SU-DHL-6 (cell line): ENCODE measurements around the gene AGTPBP1.

Experiments used
- H2AFZ ChIP-seq: fragments of 200-600 bp; sonication (generic); 2 replicates; pipeline ENCODE4 v1.6.1; 2014; ENCODE audit warnings: low read depth, mild to moderate bottlenecking, moderate library complexity, mixed read lengths, antibody characterized with exemption, low read length; ENCODE audit not compliant: severe bottlenecking
- H3F3A ChIP-seq: fragments of 200-600 bp; shearing (Covaris generic); 2 replicates; pipeline ENCODE4 v1.6.0; 2016; ENCODE audit warnings: antibody characterized with exemption, mild to moderate bottlenecking; ENCODE audit not compliant: insufficient read depth
- H3K27ac ChIP-seq: fragments of 200-600 bp; sonication (generic); 2 replicates; pipeline ENCODE4 v1.5.1; 2016; ENCODE audit warnings: low read depth, mild to moderate bottlenecking, low read length, moderate library complexity, mixed read lengths
- H3K27me3 ChIP-seq: fragments of 200-600 bp; sonication (generic), shearing (Covaris generic); 2 replicates; pipeline ENCODE4 v1.6.0; 2014; ENCODE audit warnings: mild to moderate bottlenecking, low read length
- H3K36me3 ChIP-seq: fragments of 200-600 bp; sonication (generic); 2 replicates; pipeline ENCODE4 v1.6.1; 2014; ENCODE audit warnings: mild to moderate bottlenecking, low read length, mixed read lengths
- H3K4me2 ChIP-seq: fragments of 300-600, 200-600 bp; shearing (Covaris generic), sonication (generic); 2 replicates; pipeline ENCODE4 v1.6.0; 2014; ENCODE audit warnings: low read length, low read depth, mild to moderate bottlenecking; ENCODE audit not compliant: poor library complexity, severe bottlenecking
- H3K4me3 ChIP-seq: fragments of 200-600 bp; sonication (generic); 2 replicates; pipeline ENCODE4 v1.5.1; 2014; ENCODE audit warnings: antibody characterized with exemption, low read length, mild to moderate bottlenecking, mixed read lengths; ENCODE audit not compliant: insufficient read depth, poor library complexity, severe bottlenecking
- H3K79me2 ChIP-seq: fragments of 200-600 bp; sonication (generic); 2 replicates; pipeline ENCODE4 v1.6.1; 2014; ENCODE audit warnings: mild to moderate bottlenecking, low read length, moderate library complexity; ENCODE audit not compliant: insufficient read depth
- H3K9ac ChIP-seq: fragments of 200-600 bp; sonication (generic); 2 replicates; pipeline ENCODE4 v1.7.0; 2014; ENCODE audit warnings: mild to moderate bottlenecking, low read length
- H3K9me2 ChIP-seq: fragments of 200-600 bp; sonication (generic); replicated peaks from 2 replicates; pipeline ENCODE4 v1.6.1; 2014; ENCODE audit warnings: low read length; ENCODE audit not compliant: insufficient read depth
- H3K9me3 ChIP-seq: fragments of 200-600 bp; sonication (generic); 2 replicates; pipeline ENCODE4 v1.6.1; 2014; ENCODE audit warnings: low read length, mixed read lengths; ENCODE audit not compliant: insufficient read depth
- H4K20me1 ChIP-seq: fragments of 200-600 bp; sonication (generic); 2 replicates; pipeline ENCODE4 v1.6.1; 2014; ENCODE audit warnings: low read depth, mild to moderate bottlenecking, antibody characterized with exemption, low read length, moderate library complexity, mixed read lengths
- EZH2phosphoT487 ChIP-seq: fragments of 200-600 bp; sonication (generic), shearing (Covaris generic); conservative IDR thresholded peaks from 2 replicates; pipeline ENCODE4 v1.6.1; 2018; ENCODE audit warnings: mild to moderate bottlenecking, antibody characterized with exemption, low read length, moderate library complexity, mixed read lengths
- TF ChIP-seq, protein P1 (sequence below): fragments of 200-600 bp; sonication (generic); IDR thresholded peaks from one replicate; pipeline ENCODE4 v1.5.1; 2017; ENCODE audit warnings: antibody characterized with exemption, mild to moderate bottlenecking, low read length, moderate library complexity; ENCODE audit not compliant: insufficient read depth, poor library complexity, severe bottlenecking

The AGTPBP1 gene

DNA sequence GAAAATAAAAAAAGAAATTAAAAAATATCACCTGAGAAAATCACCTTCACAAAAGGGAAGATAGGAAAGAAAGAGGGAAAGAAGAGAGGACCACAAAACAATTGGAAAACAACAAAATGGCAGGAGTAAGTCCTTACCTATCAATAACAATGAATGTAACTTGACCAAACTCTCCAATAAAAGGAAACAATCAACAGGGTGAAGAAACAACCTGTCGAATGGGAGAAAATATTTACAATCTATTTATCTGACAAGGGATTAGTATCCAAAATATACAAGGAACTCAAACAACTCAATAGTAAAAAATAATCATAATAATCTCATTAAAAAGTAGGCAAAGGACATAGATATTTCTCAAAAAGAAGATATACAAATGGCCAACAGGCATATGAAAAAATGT is 135.8 kb downstream of the AGTPBP1 start:
- Histone ChIP-seq H2AFZ (no peak overlapping the region), H3K9ac (no peak overlapping the region), H4K20me1 (no peaks in the 10 kb centered on the region), H3K27me3 (no peaks in the 10 kb centered on the region), H3K79me2 (no peaks in the 10 kb centered on the region), H3F3A (0 out of 2 replicates have a peak, but pooled peaks cover 3% of the 10 kb centered on the region), H3K4me3 (no peak overlapping the region), H3K9me2 (no peaks in the 10 kb centered on the region), H3K27ac (no peak overlapping the region), H3K36me3 (no peaks in the 10 kb centered on the region), H3K9me3 (no peaks in the 10 kb centered on the region), H3K4me2 (no peak overlapping the region)
- TF ChIP-seq EZH2phosphoT487 = no peak
- TF ChIP-seq, protein P1, sequence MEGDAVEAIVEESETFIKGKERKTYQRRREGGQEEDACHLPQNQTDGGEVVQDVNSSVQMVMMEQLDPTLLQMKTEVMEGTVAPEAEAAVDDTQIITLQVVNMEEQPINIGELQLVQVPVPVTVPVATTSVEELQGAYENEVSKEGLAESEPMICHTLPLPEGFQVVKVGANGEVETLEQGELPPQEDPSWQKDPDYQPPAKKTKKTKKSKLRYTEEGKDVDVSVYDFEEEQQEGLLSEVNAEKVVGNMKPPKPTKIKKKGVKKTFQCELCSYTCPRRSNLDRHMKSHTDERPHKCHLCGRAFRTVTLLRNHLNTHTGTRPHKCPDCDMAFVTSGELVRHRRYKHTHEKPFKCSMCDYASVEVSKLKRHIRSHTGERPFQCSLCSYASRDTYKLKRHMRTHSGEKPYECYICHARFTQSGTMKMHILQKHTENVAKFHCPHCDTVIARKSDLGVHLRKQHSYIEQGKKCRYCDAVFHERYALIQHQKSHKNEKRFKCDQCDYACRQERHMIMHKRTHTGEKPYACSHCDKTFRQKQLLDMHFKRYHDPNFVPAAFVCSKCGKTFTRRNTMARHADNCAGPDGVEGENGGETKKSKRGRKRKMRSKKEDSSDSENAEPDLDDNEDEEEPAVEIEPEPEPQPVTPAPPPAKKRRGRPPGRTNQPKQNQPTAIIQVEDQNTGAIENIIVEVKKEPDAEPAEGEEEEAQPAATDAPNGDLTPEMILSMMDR = no peak

DNA sequence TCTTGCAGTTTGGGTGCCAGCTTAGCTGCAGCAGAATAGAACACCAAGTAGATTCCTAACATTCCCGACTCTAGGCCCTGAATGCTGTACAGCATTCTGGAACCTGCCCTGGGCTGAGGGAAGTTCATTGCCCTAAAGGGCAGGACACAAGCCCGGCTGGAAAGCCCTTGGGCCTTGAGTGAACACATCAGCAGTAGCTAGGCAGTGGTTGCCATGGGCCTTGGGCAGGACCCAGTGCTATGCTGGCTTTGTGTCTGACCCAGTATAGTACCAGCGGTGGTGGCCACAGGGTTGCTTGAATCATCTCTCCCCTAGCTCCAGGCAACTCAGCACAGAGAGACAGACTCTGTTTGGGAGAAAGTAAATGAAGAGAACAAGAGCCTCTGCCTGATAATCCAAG is 137.8 kb downstream of the AGTPBP1 start:
- H3K9me2 ChIP-seq = no peaks in the 10 kb centered on the region
- H3K4me2 ChIP-seq = no peak overlapping the region
- no peak overlapping the region for H3K27ac ChIP-seq
- no peak overlapping the region for H2AFZ ChIP-seq
- no peaks in the 10 kb centered on the region for H3K9me3 ChIP-seq
- TF ChIP-seq, protein P1 = no peak
- TF ChIP-seq EZH2phosphoT487 = no peak
- H3K27me3 ChIP-seq = no peaks in the 10 kb centered on the region
- no peaks in the 10 kb centered on the region for H3K36me3 ChIP-seq
- H4K20me1 ChIP-seq = no peaks in the 10 kb centered on the region
- no peaks in the 10 kb centered on the region for H3K79me2 ChIP-seq
- H3K9ac ChIP-seq = no peak overlapping the region
- H3F3A ChIP-seq = no peaks in the 10 kb centered on the region
- H3K4me3 ChIP-seq = no peak overlapping the region

DNA sequence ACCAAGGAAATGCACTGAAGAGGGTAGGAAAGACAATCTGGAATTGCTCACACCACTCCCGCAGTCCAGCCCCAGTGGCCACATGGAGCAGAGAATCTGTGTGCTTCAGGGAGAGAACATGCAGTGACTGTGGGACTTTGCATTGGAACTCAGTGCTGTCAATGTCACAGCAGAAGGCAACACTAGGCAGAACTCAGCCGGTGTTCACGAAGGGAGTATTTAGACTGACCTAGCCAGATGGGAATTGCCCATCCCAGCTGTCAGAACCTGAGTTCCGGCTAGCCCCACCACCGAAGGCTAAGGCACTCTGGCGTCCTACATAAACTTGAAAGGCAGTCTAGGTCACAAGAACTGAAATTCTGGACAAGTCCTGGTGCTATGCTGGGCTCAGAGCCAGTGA is 139.0 kb downstream of the AGTPBP1 start:
- no peaks in the 10 kb centered on the region for H3K27me3 ChIP-seq
- no peak overlapping the region for H3K9ac ChIP-seq
- H3K4me2 ChIP-seq = no peak overlapping the region
- no peak overlapping the region for H3K27ac ChIP-seq
- no peaks in the 10 kb centered on the region for H4K20me1 ChIP-seq
- no peaks in the 10 kb centered on the region for H3K9me3 ChIP-seq
- no peak for TF ChIP-seq EZH2phosphoT487
- TF ChIP-seq, protein P1 = no peak
- H3F3A ChIP-seq = no peaks in the 10 kb centered on the region
- H3K4me3 ChIP-seq = no peak overlapping the region
- no peaks in the 10 kb centered on the region for H3K36me3 ChIP-seq
- H3K9me2 ChIP-seq = no peaks in the 10 kb centered on the region
- no peaks in the 10 kb centered on the region for H3K79me2 ChIP-seq
- no peak overlapping the region for H2AFZ ChIP-seq
